Measurements from ENCODE around the gene SMIM27. TPM values are rescaled to one million over a fixed set of nuclear protein-coding genes. Genes with fewer than 3 reads are reported as not detected.

SMIM27 gene
- total and polyA plus RNA-seq, 9 of the 15 experiments (the other 6 are each of a cell fraction or from before 2014, with no cell fraction given), result 2.9 to 16.1 (median 7.9) TPM

DNA sequence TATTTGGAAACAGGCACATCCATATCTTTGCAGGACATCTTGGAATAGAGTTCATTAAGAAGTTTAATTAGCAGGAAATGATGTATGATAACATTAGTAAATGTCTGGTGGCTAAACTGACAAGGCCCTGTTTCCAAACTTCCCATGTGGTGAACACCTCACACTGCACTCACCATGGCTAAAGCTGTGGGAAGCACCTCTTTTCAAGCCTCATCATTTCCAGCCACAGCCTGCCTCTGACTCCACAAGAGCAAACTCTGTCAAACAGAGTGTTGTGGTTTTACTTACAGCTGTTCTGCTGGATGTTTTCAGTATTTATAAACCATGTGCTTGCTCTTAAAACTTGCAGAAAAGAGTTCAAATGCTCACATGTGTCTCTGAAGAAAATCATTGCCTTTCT lies 35.8 kb downstream of the SMIM27 start:
- in situ Hi-C loops (cut with MboI), result no loop called here
- FAIRE-seq (no peak), DNase-seq (ENCODE audit: extremely low read depth in 1 of 4, low spot score in 3 of 4) (no peak), ATAC-seq (no peak)
- Histone ChIP-seq H3K9me3 (replicated peaks; ENCODE audit: control insufficient read depth, insufficient read depth, low read depth, low read length) (no peaks in the 10 kb centered on the region), H4K20me1 (replicated peaks; ENCODE audit: control insufficient read depth, insufficient read depth, low read length) (no peaks in the 10 kb centered on the region), H3K27me3 (ENCODE audit: control insufficient read depth in 2 of 2, insufficient read depth in 2 of 2, low read length in 2 of 2) (no peaks in the 10 kb centered on the region; a peak in 1 of 5 replicates), H3K27ac (ENCODE audit: extremely low read depth, low read depth, low read length) (no peak overlapping the region), H3K36me3 (ENCODE audit: control insufficient read depth, insufficient read depth, low read length) (no peaks in the 10 kb centered on the region), H2AFZ (ENCODE audit: low read depth, low read length) (no peak overlapping the region), H3K4me2 (ENCODE audit: insufficient read depth, low read length) (no peak overlapping the region), H3K9me1 (ENCODE audit: control insufficient read depth, insufficient read depth, low read length) (no peaks in the 10 kb centered on the region), H3K4me3 (no peak overlapping the region), H3K79me2 (ENCODE audit: control insufficient read depth, insufficient read depth, low read length) (no peaks in the 10 kb centered on the region), H3K4me1 (replicated peaks in 1 of 2; ENCODE audit: control insufficient read depth in 2 of 2, insufficient read depth in 2 of 2, low read length in 2 of 2) (no peaks in the 10 kb centered on the region), H3K9ac (ENCODE audit: insufficient read depth in 1 of 2, low read depth in 2 of 2, low read length in 2 of 2) (no peak overlapping the region)
- no TSS peak for BruUV-seq (replicated peaks)
- POLR2A ChIA-PET, result no interaction called here
- intact Hi-C loops (cut with micrococcal nuclease), result loop anchor here (2.0 to 10.0 kb wide), 2 partner anchors 117 to 381 kb away; no protein-coding TSS in a partner anchor
- TF ChIP-seq USF1 (CRISPR knock-in tag; IDR thresholded peaks at IDR 0.05), result no peak
- TF ChIP-seq, protein P1, sequence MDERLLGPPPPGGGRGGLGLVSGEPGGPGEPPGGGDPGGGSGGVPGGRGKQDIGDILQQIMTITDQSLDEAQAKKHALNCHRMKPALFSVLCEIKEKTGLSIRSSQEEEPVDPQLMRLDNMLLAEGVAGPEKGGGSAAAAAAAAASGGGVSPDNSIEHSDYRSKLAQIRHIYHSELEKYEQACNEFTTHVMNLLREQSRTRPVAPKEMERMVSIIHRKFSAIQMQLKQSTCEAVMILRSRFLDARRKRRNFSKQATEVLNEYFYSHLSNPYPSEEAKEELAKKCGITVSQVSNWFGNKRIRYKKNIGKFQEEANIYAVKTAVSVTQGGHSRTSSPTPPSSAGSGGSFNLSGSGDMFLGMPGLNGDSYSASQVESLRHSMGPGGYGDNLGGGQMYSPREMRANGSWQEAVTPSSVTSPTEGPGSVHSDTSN (CRISPR knock-in tag; IDR thresholded peaks at IDR 0.05; ENCODE audit: low read depth), result no peak
- TF ChIP-seq, protein P1 (tag; conservative IDR thresholded peaks at IDR 0.05; ENCODE audit: low read depth), result no peak
- TF ChIP-seq, protein P2, sequence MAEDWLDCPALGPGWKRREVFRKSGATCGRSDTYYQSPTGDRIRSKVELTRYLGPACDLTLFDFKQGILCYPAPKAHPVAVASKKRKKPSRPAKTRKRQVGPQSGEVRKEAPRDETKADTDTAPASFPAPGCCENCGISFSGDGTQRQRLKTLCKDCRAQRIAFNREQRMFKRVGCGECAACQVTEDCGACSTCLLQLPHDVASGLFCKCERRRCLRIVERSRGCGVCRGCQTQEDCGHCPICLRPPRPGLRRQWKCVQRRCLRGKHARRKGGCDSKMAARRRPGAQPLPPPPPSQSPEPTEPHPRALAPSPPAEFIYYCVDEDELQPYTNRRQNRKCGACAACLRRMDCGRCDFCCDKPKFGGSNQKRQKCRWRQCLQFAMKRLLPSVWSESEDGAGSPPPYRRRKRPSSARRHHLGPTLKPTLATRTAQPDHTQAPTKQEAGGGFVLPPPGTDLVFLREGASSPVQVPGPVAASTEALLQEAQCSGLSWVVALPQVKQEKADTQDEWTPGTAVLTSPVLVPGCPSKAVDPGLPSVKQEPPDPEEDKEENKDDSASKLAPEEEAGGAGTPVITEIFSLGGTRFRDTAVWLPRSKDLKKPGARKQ (CRISPR knock-in tag; IDR thresholded peaks at IDR 0.05), result no peak
- CTCF ChIA-PET (ENCODE audit: low intra/inter-chr PET ratio), result no interaction called here
